Measurements from ENCODE around the gene ABCG8. TPM values are rescaled to one million over a fixed set of nuclear protein-coding genes. Genes with fewer than 3 reads are reported as not detected.
A peak's percentile ranks its signal among the peaks of the same experiment; 100 is the strongest.

Gene ABCG8
- total RNA-seq, 2 donors from 2014 or later: not detected

DNA sequence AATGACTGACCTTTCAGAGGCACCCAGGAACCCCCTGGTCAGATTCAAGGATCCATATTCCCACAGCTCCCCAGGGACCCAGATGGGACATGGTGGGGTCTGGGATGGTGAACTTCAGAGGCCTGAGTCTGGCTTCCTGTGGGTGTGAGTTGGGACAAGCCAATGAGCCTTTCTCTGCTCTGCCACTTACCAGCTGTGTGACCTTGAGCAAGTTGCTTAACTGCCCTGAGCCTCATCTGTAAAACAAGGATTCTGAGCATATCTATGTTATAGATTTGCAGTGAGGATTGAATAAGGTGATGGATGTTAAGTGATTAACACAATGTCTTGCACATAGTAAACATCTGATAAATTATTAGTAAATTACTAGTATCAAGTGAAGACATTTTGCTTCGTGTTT is 6.4 kb downstream of the ABCG8 start:
- Mint-ChIP-seq H3K27ac (no peak overlapping the region), H3K9me3 (no peaks in the 10 kb centered on the region), H3K36me3 (no peaks in the 10 kb centered on the region)
- DNase-seq (ENCODE audit: low spot score in 2 of 2) (no peak), ATAC-seq (no peak)

DNA sequence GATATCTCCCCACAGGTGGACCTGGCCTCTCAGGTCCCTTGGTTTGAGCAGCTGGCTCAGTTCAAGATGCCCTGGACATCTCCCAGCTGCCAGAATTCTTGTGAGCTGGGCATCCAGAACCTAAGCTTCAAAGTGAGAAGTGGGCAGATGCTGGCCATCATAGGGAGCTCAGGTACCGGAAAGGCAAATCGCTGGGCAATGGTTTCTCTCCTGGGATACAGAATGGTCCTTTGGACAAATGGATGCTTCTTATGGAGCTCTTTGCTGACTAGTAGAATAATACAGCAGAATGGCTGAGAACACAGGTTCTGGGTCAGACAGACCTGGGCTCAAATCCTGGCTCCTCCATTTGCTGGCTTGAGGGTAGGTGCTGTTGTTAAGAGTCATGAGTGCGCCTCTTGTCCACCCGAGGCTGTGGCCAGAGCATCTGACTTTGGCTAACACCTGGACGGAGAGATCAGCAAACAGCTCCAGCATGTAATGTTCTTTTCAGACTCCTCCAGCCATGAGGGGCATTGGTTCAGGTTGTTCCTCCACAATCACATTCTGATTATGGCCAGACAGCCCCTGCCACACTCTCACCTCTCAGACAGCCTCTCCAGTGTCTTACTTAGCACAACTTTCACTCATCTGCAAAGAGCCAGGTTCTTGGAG is 7.5 kb downstream of the ABCG8 start:
- no peaks in the 10 kb centered on the region for H3K36me3 Mint-ChIP-seq
- no peak for ATAC-seq
- no peak overlapping the region for H3K27ac Mint-ChIP-seq
- no peaks in the 10 kb centered on the region for H3K9me3 Mint-ChIP-seq
- no peak for DNase-seq (ENCODE audit: low spot score in 2 of 2)

DNA sequence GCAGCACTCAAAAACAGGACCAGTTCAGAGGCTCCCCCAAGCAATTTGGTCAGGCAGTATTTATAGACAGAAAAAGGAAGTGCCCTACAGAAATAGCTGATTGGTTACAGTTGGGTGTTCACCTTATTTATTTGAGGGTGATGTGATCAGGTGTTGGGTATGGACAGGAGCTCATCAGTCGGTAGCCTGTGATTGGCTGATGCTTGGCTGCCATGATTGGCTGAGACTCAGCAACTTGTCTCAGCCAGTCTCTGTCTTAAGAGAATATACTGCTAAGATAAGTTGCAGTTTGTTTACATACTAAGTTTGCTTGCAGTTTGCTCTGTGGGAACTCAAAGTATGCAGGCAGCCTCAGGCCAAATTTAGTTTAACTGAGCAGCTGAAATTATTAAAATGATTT is 9.4 kb downstream of the ABCG8 start:
- Mint-ChIP-seq H3K36me3 (no peaks in the 10 kb centered on the region), H3K27ac (no peak overlapping the region), H3K9me3 (no peaks in the 10 kb centered on the region)
- DNase-seq (ENCODE audit: low spot score in 2 of 2) (no peak), ATAC-seq (no peak)

DNA sequence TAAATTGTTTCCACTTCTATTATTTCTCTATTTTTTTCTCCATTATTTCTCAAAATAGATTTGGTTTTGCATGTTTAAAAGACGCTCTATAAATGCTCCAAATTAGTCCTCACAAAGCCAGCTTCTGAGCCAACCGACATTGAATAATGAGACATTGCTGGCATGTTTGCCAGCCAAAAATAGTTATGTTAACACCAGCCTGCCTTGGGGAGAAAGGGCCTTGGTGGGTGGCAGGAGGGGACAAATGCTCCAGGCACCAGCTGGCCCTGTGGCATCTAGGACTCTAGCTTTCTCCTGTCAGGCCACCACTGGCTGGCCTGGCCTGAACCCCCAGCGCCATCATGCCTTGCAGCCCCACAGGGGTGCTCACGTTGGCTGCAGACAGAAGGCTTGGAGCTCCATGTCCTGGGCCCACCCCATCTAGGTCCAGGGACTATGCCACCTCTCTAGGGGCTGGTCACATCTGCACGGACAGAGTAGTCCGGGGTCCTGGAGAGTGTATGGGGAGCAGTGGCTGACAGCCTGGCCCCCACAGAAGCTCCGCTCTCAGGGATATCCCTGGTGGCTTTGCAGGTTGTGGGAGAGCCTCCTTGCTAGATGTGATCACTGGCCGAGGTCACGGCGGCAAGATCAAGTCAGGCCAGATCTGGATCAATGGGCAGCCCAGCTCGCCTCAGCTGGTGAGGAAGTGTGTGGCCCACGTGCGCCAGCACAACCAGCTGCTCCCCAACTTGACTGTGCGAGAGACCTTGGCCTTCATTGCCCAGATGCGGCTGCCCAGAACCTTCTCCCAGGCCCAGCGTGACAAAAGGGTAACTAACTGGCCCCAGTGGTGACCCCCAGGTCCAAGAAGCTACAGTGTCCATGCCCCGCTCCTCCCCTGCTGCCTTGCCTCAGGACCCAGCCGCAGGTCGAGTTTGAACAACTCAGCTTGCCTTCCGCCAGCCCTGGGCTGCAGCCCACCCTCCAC is 12.5 kb downstream of the ABCG8 start:
- no peak for ATAC-seq
- H3K36me3 Mint-ChIP-seq: no peaks in the 10 kb centered on the region
- H3K27ac Mint-ChIP-seq: peak overlapping the region in 1 of 2 donors; percentile 86
- no peaks in the 10 kb centered on the region for H3K9me3 Mint-ChIP-seq
- peak in 1 of 2 donors; percentile 50 for DNase-seq (ENCODE audit: low spot score in 2 of 2)

DNA sequence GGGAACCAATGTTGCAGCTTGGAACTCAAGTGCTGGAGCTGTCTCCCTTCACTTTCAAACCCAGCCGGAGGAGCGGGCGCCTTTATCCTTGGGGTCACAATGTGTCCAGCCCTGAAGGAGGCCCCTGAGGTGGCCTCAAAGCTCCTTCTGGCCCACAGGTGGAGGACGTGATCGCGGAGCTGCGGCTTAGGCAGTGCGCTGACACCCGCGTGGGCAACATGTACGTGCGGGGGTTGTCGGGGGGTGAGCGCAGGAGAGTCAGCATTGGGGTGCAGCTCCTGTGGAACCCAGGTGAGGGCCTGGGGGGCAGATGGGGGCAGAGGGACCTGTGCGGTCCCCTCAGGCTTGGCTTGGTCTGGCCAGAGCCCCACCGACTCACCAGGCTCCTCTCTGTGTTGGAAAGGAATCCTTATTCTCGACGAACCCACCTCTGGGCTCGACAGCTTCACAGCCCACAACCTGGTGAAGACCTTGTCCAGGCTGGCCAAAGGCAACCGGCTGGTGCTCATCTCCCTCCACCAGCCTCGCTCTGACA is 13.5 kb downstream of the ABCG8 start:
- Mint-ChIP-seq H3K36me3 (no peaks in the 10 kb centered on the region), H3K9me3 (no peaks in the 10 kb centered on the region), H3K27ac (no peak overlapping the region)
- ATAC-seq (no peak), DNase-seq (ENCODE audit: low spot score in 2 of 2) (no peak)

DNA sequence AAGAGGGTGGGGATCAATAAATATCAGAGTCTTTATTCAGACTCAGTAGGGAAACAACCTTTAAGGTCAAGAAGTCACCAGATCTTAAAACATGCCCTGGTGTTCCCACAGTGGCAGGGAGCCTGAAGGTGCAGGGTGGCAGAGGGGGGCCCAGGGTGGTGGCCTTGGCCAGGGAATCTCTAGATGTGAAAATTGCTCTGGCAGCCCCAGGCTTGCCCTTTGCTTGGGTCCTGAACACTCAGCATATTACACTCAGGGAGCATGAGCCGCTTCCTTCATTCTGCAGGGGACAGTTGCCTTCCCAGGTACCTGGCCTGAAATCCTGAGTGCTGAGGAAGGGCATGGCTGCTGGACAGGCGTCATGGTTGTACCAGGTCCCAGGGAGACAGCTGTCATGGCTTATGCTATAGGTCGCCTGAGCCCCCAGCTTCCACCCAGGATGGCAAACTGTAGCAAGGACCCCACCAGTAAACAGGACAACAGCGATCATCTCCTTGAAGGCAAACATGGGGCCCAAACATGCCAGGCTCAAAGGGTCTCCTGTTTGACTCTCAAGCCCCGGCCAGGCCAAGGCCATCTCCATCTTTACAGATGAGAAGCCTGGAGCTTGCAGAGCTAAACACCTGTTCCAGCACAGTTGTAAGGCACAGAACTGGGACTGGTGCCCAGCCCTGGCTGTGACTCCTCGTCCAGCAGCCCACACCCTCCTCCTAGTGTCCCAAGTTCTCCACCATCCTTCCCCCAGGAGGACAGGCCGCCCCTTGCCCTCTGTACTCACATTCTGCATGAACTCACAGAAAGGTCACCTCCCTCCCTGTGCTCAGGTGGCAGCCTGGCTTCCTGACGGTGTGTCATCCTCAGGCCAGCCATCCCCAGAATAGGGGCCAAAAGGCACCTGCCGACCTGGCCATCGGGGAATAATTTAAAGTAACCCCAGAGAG is 14.6 kb downstream of the ABCG8 start:
- no peaks in the 10 kb centered on the region for H3K36me3 Mint-ChIP-seq
- DNase-seq (ENCODE audit: low spot score in 2 of 2) (no peak), ATAC-seq (no peak)
- peak overlapping the region in 1 of 2 donors; percentile 40 for H3K27ac Mint-ChIP-seq
- H3K9me3 Mint-ChIP-seq: no peaks in the 10 kb centered on the region

DNA sequence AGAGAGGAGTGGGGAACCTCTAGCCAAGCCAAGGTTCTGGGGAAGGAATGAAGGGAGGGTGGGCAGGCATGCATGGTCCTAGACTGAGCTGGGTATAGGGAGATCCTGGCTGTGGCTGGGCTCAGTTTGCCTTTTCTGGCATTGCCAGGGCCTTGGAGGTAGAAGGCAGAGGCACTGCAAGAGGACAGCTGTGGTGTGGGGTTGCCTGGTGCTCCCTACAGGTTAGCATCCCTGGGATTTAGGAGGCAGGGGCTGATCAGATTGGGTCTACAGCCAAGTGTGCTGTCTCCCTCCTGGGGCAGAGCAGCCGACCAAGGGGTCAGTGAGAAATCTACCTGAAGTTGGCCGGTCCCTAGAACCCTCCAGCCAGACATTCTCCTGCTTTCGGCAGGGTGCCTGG is 15.9 kb downstream of the ABCG8 start:
- Mint-ChIP-seq H3K36me3 (no peaks in the 10 kb centered on the region), H3K27ac (no peak overlapping the region), H3K9me3 (no peaks in the 10 kb centered on the region)
- DNase-seq (ENCODE audit: low spot score in 2 of 2): no peak
- no peak for ATAC-seq

DNA sequence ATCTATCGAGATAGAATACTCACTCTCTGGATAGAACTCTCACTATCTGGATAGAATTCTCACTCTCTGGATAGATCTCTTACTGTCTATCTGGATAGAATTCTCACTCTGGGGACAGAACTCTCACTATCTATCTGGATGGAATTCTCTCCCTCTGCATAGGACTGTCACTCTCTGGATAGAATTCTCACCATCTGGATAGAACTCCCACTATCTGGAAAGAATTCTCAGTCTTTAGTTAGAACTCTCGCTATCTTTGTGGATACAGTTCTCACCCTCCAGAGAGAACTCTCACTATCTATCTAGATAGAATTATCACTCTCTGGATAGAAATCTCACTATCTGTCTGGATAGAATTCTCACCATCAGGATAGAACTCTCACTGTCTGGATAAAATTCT is 16.5 kb downstream of the ABCG8 start:
- Mint-ChIP-seq H3K9me3 (no peaks in the 10 kb centered on the region), H3K27ac (no peak overlapping the region), H3K36me3 (no peaks in the 10 kb centered on the region)
- DNase-seq (ENCODE audit: low spot score in 2 of 2): no peak
- ATAC-seq: no peak

DNA sequence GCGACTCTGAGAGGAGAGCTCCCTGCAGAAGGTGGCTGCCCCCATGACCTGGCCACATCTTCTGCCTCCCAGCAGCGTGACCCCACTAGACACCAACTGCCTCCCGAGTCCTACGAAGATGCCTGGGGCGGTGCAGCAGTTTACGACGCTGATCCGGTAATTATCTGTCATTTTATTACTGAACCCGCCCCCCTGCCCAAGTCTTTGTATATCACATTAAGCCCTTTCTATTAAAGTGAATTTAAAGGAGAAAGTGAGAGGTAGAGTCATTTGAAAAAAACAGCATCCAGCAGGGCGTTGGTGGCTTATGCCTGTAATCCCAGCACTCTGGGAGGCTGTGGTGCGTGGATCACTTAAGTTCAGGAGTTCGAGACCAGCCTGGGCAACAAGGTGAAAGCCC is 33.4 kb downstream of the ABCG8 start:
- DNase-seq (ENCODE audit: low spot score in 2 of 2) (no peak), ATAC-seq (no peak)
- no peaks in the 10 kb centered on the region for H3K36me3 Mint-ChIP-seq
- H3K9me3 Mint-ChIP-seq: no peaks in the 10 kb centered on the region
- H3K27ac Mint-ChIP-seq: no peak overlapping the region

DNA sequence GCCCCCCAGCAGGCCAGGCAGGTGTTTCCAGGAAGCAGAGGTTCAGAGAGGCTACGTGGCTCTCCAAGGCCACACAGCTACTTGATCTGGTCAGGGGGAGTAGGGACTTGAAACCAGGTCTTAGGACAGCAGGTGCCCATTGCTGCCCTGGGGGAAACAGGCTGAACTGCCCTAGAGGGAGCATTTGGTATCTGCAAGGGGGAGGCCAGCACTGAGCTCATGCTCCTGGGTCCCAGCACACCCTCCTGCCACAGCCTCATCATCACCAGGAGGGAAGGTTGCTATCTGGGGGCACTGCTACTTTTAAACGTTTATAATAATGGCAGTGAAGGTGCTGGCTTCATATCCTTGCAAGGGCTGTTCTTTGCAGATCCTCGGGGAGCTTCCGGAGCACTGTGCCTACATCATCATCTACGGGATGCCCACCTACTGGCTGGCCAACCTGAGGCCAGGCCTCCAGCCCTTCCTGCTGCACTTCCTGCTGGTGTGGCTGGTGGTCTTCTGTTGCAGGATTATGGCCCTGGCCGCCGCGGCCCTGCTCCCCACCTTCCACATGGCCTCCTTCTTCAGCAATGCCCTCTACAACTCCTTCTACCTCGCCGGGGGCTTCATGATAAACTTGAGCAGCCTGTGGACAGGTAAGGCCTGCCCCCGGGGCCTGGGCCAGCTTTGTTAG is 36.1 kb downstream of the ABCG8 start:
- ATAC-seq: no peak
- Mint-ChIP-seq H3K27ac (no peak overlapping the region), H3K36me3 (no peaks in the 10 kb centered on the region), H3K9me3 (no peaks in the 10 kb centered on the region)
- DNase-seq (ENCODE audit: low spot score in 2 of 2): no peak

DNA sequence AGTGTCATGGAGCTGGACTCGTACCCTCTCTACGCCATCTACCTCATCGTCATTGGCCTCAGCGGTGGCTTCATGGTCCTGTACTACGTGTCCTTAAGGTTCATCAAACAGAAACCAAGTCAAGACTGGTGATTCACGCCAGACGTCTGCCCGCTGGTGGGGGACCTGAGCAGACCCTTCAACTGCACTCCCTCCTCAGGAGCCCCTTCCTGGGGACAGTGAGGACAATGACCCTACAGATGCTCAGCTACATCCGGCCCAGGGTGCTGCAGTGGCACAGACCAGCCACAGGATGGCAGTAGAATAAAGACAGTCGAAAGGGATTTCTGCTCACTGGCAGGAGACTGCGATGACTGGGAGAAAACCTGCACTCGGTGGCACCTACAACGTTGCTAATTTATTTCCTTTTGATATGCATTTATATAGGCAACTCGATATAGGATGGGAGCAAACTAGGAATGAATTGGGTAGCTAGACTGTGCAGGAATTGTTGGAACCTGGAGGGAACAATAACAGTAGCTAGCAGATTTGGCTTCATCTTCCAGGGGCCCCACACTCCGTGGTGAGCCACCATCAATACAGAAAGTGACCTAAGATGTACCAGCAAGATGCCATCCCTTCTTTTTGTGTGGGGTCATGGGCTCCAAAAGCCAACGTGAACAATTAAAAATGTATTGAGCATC is 39.2 kb downstream of the ABCG8 start:
- Mint-ChIP-seq H3K9me3 (no peaks in the 10 kb centered on the region), H3K27ac (peak overlapping the region in 1 of 2 donors; percentile 24), H3K36me3 (no peaks in the 10 kb centered on the region)
- ATAC-seq (peak; percentile 76 to 89), DNase-seq (ENCODE audit: low spot score in 2 of 2) (peak in 1 of 2 donors; percentile 80)

DNA sequence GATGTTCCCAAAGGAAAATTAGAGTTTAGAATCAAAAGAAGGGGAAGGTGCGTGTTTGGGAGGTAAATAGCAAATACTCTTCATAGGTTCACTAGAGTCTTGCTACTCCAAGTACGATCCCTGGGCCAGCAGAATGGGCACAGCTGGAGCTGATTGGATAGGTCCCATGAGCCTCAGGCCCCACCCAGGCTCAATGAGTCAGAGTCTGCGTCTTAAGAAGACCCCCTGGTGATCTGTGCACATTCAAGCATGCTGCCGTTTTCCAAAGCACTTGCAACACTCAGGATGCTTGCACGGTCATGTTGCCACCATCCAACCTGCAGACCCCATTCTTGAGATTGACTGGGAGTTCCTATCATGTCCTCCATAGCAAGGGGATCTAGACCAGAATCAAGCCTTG is 40.5 kb downstream of the ABCG8 start:
- H3K36me3 Mint-ChIP-seq: no peaks in the 10 kb centered on the region
- DNase-seq (ENCODE audit: low spot score in 2 of 2) (no peak), ATAC-seq (no peak)
- H3K9me3 Mint-ChIP-seq: no peaks in the 10 kb centered on the region
- no peak overlapping the region for H3K27ac Mint-ChIP-seq

DNA sequence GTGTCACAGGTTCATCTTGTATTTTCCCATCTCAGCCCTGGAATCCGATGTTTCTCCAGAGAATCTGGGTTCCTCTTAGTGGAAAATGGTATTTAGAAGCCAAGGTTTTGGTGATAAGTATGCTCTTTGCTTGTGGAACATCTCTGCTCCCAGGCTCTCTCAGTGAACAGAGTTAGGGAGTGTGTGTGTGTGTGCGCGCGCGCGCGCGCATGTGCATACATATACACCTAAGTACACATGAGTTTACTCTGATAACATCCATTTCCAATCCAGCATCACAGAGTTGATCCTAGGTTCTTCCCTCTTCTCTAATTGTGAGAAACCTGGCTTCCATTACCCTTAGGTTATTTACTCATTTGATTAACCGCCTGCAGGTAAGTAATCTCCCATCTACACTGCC is 41.7 kb downstream of the ABCG8 start:
- Mint-ChIP-seq H3K27ac (no peak overlapping the region), H3K9me3 (no peaks in the 10 kb centered on the region), H3K36me3 (no peaks in the 10 kb centered on the region)
- DNase-seq (ENCODE audit: low spot score in 2 of 2): no peak
- no peak for ATAC-seq

DNA sequence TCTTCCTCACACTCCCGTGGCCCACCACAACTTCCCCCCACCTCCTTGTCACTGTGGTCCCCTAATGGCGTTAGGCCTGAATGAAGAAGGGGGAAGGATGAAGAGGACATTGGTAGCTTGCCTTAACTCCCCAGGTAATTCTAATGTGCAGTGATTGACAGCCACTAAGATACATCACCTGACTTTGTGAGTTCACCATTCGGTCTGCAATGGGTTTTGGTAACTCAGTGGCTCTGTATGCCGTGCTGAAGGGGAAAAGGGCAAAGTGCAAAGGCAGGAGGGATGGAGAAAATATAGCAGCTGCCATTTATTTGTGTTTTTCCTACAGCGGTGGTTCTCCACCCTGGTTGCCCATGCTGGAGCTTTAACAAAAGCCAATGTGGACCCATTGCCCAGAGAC is 42.2 kb downstream of the ABCG8 start:
- no peak for DNase-seq (ENCODE audit: low spot score in 2 of 2)
- H3K9me3 Mint-ChIP-seq: no peaks in the 10 kb centered on the region
- no peak overlapping the region for H3K27ac Mint-ChIP-seq
- no peaks in the 10 kb centered on the region for H3K36me3 Mint-ChIP-seq
- ATAC-seq: no peak

DNA sequence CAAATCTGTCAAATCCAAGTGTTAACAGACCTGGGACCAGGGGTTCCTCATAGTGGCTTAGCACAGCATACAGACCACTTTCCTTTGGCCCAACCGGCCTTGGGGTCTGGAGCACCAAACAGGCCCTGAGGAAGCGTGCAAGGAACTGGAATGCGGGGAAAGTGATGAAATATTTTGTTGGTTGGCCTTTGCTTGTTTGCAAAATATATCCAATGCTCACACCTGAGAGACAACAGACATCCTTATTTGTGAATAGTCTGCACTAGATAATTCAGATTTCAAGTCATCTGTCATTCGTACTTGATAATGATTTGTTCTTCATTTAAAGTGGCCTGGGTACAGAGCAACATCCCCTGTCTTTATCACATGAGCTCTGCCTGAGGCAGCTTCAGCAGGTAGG is 43.5 kb downstream of the ABCG8 start:
- DNase-seq (ENCODE audit: low spot score in 2 of 2) (no peak), ATAC-seq (no peak)

DNA sequence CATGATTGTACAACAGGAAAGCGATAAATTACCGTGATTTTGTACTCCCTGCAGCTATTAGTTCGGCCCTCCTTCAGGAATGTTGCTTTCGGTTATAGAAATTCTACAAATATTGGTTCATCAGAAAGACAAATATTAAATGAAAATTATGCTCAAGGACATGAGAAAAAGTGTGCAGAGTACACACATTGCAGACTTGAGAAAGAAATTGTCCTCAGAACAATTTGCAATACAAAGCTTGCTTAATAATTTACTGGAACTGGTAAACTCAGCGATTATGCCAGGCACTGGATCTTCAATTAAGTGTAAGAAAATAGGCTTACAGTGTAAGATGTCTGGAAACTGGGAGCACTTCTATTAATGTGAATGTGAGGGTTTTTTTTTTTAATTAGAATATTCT is 45.9 kb downstream of the ABCG8 start:
- Mint-ChIP-seq H3K36me3 (peaks cover 13 to 29% of the 10 kb centered on the region in 2 donors), H3K27ac (no peak overlapping the region), H3K9me3 (no peaks in the 10 kb centered on the region)
- no peak for ATAC-seq
- no peak for DNase-seq (ENCODE audit: low spot score in 2 of 2)

More for the DNA sequence above, 43.5 kb downstream of the ABCG8 start:
- Mint-ChIP-seq H3K36me3 (peaks cover 2 to 8% of the 10 kb centered on the region in 2 donors), H3K9me3 (no peaks in the 10 kb centered on the region), H3K27ac (no peak overlapping the region)

Data from activated naive CD4-positive, alpha-beta T cell treated with anti-CD3 and anti-CD28 coated beads, Interleukin-2, amount 50 U/mL, for 72 hours (primary cell).